ENCODE measurements around the gene IL20.

- no peak for TF ChIP-seq POLR2A (IDR thresholded peaks at IDR 0.05)
- no peak for TF ChIP-seq CTCF (IDR thresholded peaks at IDR 0.05)
- no peak for TF ChIP-seq EP300 (IDR thresholded peaks at IDR 0.05)
- TF ChIP-seq POLR2AphosphoS5 (IDR thresholded peaks at IDR 0.05) = no peak
Observed at GRCh38 chr1:206834711-206835110, 30.7 kb upstream of the IL20 start.
